B cell (primary cell): ENCODE measurements around the gene MGMT.

Experiments used
- EZH2 ChIP-seq: IDR thresholded peaks from 2 replicates; pipeline ENCODE4 v1.6.1; 2012; ENCODE audit warnings: borderline replicate concordance, low read depth, mild to moderate bottlenecking, moderate library complexity, low read length; ENCODE audit not compliant: insufficient read depth, poor library complexity, severe bottlenecking
- TF ChIP-seq, protein P1 (sequence below): fragments of 200-600 bp; IDR thresholded peaks from one replicate; pipeline ENCODE4 v1.8.0; 2022; ENCODE audit warnings: antibody characterized with exemption, mild to moderate bottlenecking

DNA sequence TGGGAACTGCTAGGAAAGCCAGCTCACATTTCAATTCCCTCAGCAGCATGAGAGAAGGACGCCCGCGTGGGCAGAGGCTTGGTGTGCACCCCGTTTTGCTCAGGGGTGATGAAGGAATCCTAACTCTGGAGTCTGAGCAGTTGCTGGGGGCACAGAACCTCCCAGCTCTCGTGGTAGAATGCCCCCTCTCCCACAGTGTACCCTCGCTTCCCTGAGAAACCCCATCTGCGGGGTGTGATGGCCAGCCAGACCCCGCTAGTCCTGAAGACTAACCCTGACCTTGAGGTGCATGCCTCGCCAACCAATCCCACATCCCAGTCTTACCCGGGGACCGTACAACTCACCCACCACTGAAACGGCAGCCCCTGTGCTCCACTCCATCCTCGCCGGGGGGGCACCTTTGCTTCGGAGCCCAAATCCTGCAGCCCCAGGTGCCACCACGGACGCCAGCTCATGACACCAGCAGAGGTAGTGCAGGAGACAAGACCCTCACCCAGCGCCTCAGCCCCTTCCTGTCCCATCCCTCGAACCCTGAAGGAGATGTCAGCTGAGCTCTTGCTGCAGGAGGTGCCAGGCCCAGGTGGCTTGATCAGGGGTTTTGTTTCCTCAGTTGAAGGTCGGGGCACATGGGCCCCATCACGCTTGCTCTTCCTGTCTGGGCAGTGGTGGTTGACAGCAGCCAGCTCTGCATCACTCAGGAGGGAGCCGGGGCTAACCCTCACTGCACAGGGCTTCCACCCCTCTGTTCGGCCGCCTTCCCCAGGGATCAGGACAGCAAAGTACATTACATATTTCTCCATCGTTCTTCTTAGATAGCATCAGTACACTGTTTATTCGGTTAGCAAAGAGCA, 236.5 kb downstream of the MGMT start:
- TF ChIP-seq, protein P1, sequence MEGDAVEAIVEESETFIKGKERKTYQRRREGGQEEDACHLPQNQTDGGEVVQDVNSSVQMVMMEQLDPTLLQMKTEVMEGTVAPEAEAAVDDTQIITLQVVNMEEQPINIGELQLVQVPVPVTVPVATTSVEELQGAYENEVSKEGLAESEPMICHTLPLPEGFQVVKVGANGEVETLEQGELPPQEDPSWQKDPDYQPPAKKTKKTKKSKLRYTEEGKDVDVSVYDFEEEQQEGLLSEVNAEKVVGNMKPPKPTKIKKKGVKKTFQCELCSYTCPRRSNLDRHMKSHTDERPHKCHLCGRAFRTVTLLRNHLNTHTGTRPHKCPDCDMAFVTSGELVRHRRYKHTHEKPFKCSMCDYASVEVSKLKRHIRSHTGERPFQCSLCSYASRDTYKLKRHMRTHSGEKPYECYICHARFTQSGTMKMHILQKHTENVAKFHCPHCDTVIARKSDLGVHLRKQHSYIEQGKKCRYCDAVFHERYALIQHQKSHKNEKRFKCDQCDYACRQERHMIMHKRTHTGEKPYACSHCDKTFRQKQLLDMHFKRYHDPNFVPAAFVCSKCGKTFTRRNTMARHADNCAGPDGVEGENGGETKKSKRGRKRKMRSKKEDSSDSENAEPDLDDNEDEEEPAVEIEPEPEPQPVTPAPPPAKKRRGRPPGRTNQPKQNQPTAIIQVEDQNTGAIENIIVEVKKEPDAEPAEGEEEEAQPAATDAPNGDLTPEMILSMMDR, result no peak
- no peak for TF ChIP-seq EZH2
